GM21528 (cell line): Measurements from ENCODE around the gene TTC5.
"Not testable (repeated sequence)": the region's sequence is repeated elsewhere in the genome, so short reads cannot be mapped to it uniquely, and the experiment has no call there.

Source experiments
- ATAC-seq: cut with Tn5 transposase; IDR thresholded peaks from one replicate; pipeline ENCODE4 v1.9.1; 2021; ENCODE audit warnings: mild to moderate bottlenecking, moderate library complexity; ENCODE audit not compliant: unreplicated experiment, low FRiP score

The TTC5 gene

GRCh38 chr14:20306079-20306423 is 300 bp upstream of the TTC5 start:
- ATAC-seq = no peak

DNA sequence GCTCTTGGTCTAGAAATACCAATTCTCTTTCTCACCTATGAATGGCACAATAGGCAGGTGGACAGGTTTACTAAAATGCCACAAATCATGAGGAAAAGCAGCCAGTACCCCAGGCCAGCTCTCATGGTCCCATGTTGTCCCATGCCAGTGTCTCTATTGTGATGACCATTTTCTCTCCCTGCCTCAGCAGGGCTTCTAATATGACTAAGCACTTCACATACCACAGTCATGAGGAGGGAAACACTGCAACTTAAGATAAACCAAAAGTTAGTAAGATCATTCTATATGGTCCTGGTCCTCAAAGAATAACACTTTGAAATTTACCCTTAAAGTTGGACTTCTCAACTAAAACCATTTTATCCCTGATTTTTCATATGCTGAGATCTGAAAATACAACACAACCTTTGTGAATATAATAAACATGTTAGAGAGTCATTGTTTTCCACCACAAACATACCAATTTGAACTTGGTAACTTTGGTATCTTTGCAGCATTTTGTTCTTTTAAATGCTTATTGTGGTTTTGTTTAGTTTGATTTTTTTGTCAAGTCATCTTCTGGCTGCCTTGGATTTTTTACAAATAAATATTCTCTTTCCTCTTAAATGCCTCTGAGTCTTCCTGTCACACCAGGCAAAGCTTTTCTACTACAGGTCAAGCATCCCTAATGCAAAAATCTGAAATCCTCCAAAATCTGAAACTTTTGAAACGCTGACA is 3.6 kb downstream of the TTC5 start:
- no peak for ATAC-seq

GRCh38 chr14:20295067-20295466 is 10.7 kb downstream of the TTC5 start:
- peak; percentile 79 for ATAC-seq

DNA sequence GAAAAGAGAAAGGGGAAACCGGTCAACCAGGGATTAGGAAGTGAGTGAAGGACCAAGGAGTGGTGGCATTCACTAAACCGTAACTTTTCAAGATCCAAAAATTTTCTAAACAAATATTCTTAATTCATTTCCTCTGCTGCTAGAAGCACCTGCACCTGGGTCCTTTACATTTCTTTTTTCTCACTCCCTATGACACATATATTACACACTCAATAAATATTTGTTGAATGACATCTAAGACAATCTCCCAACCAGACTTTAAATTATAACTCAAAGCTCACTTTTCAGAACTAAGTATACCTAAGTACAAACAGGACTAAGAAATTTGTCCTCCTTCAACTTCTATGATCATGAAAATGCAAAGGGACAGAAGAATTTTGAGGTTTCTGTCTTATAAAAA is 11.1 kb downstream of the TTC5 start:
- peak; percentile 6 for ATAC-seq

- ATAC-seq = not testable (repeated sequence)
Observed at GRCh38 chr14:20281998-20282397, 23.8 kb downstream of the TTC5 start.

DNA sequence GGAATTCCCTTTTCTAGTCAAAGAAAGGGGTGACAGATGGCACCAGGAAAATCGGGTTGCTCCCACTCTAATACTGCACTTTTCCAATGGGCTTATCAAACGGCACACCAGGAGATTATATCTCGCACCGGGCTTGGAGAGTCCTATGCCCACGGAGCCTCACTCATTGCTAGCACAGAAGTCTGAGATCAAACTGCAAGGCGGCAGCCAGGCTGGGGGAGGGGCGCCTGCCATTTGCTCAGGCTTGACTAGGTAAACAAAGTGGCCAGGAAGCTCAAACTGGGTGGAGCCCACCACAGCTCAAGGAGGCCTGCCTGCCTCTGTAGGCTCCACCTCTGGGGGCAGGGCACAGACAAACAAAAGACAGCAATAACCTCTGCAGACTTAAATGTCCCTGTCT is 25.5 kb downstream of the TTC5 start:
- ATAC-seq = not testable (repeated sequence)

GRCh38 chr14:20278414-20278813 is 27.3 kb downstream of the TTC5 start:
- ATAC-seq = no peak

- no peak for ATAC-seq
Observed at GRCh38 chr14:20277409-20277808, 28.3 kb downstream of the TTC5 start.

GRCh38 chr14:20274062-20274461 is 31.7 kb downstream of the TTC5 start:
- no peak for ATAC-seq

GRCh38 chr14:20264361-20264760 is 41.4 kb downstream of the TTC5 start:
- not testable (repeated sequence) for ATAC-seq

- no peak for ATAC-seq
Observed at GRCh38 chr14:20262642-20263128, 43.1 kb downstream of the TTC5 start.

DNA sequence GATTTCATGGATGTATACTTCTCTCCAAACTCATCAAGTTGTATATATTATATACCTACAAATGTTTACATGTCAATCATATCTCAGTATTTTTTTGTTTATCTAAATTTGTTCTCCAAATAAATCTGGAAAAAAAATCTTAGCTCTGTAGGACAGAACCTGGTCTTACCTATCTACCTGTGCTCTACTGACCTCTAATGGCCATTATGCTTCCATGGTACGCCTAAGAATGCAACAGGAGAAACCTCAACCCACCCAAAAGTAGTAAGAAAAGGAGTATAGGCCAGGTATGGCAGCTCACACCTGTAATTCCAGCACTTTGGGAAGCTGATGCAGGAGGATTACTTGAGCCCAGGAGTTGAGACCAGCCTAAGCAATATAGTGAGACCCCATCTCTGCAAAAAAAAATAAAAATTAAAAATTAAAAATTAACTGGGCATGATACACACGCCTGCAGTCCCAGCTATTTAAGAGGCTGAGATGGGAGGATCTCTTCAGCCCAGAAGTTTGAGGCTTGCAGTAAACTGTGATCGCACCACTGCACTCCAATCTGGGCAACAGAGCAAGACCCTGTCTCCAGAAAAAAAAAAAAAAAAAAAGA is 58.0 kb downstream of the TTC5 start:
- no peak for ATAC-seq
